HFFc6 (cell line): ENCODE data around the gene TMEM115. TPM values are rescaled to one million over a fixed set of nuclear protein-coding genes. Genes with fewer than 3 reads are reported as not detected.

Experiments used
- DNase-seq: peaks from one replicate; pipeline ENCODE4 v3.0.0-alpha.2; 2018
- H3K27ac Mint-ChIP-seq: 2 replicates; pipeline ENCODE4 v1.8.0; 2020; ENCODE audit warnings: mild to moderate bottlenecking, mixed read lengths
- H3K27me3 Mint-ChIP-seq: 2 replicates; pipeline ENCODE4 v1.8.0; 2021; ENCODE audit warnings: mild to moderate bottlenecking, moderate library complexity, mixed read lengths; ENCODE audit not compliant: insufficient read depth
- H3K36me3 Mint-ChIP-seq: 2 replicates; pipeline ENCODE4 v1.8.0; 2021; ENCODE audit warnings: low read depth, mixed read lengths
- H3K4me1 Mint-ChIP-seq: 2 replicates; pipeline ENCODE4 v1.8.0; 2020; ENCODE audit warnings: low read depth, mixed read lengths
- H3K4me3 Mint-ChIP-seq: 2 replicates; pipeline ENCODE4 v1.8.0; 2020; ENCODE audit warnings: mild to moderate bottlenecking, moderate library complexity, mixed read lengths
- H3K9me3 Mint-ChIP-seq: 2 replicates; pipeline ENCODE4 v1.8.0; 2020; ENCODE audit warnings: mild to moderate bottlenecking, mixed read lengths
- total RNA-seq, 6 experiments: library from RNA; stranded (reverse); fragmentation: NEBNext Ultra II Directional; extraction: Animal tissue kit (Norgen Biotek cat#: 25700); gene quantifications; 2 replicates in 1 of 6; 3 replicates in 5 of 6; pipeline ENCODE4 v1.2.3, GENCODE V29; 2021
- TF ChIP-seq, protein P1 (sequence below): fragments of 200-600 bp; sonication (generic); IDR thresholded peaks from 2 replicates; pipeline ENCODE4 v1.5.0; 2021; ENCODE audit warnings: antibody characterized with exemption, mild to moderate bottlenecking

Gene TMEM115
- total RNA-seq, 6 experiments from 2014 or later: 51.7 to 65.7 (median 54.4) TPM

DNA sequence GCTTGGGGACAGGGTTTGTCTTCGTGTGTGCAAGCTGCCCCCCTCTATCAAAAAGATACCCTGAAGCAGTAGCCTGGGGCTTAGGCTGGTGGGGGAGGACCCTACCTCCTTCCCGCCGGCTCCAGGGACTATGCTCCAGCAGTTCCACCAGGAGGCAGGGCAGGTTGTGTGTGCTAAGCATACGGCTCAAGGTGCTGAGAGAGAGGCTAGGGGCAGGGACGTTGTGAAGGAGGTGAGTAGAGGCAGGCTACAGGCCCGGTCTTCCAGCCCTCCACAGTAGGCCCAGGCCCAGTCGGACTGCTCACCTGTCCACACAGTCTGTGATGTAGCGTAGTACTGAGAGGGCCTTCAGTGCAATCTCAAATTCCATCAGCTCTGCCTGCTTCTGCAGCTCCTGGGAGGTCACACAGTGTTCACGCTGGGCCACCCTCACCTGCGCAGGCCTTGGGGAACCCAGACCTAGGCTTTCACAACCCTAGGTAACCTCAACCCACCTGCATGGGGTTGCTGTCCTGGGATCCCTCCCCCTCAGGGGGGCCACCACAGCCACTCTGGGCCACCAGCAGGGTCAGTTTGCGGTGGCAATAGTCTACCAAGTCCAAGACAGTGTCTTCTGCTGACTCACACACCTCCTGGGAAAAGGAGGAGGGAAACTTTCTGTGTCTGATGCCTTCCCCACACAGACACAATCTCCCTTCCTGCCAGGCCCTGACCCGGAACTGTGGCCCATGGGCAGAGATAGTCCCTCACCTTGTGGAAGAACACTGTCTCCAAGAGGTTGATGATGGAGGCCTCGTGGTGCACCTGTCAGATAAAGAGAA, 16.3 kb downstream of the TMEM115 start:
- H3K27me3 Mint-ChIP-seq: peaks cover 6% of the 10 kb centered on the region

DNA sequence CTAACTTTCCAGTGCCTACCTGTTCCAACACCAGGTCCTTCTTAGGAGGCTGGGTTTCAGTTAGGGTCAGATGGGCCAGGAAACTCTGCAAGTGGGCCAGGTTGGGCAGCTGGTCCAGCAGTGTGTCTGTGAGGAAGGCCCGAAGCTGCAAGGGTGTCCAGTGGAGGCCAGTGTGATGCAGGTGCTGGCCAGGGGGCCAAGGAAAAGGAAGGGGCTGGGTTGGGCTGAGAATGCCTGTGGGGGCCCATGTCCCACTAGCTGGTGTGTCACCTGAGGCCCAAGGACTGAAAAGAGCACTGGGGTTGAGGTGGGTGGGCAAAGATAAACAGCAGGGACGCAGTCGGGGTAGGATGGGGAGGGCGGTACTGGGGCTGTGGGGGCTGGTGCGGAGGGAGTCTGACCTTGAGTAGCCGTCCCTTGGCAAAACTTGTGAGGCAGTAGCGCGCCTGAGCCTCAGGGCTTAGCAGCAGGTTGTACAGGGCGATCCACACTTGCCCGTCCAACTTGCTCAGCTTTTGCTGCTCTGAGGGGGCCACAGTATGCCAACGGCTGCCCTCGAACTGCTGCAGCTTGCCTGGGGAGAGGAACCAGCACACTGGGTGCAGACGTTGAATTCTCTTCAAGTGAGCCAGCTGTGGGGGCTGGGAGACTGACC, 17.2 kb downstream of the TMEM115 start:
- TF ChIP-seq, protein P1, sequence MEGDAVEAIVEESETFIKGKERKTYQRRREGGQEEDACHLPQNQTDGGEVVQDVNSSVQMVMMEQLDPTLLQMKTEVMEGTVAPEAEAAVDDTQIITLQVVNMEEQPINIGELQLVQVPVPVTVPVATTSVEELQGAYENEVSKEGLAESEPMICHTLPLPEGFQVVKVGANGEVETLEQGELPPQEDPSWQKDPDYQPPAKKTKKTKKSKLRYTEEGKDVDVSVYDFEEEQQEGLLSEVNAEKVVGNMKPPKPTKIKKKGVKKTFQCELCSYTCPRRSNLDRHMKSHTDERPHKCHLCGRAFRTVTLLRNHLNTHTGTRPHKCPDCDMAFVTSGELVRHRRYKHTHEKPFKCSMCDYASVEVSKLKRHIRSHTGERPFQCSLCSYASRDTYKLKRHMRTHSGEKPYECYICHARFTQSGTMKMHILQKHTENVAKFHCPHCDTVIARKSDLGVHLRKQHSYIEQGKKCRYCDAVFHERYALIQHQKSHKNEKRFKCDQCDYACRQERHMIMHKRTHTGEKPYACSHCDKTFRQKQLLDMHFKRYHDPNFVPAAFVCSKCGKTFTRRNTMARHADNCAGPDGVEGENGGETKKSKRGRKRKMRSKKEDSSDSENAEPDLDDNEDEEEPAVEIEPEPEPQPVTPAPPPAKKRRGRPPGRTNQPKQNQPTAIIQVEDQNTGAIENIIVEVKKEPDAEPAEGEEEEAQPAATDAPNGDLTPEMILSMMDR: no peak
- peaks cover 6% of the 10 kb centered on the region for H3K27me3 Mint-ChIP-seq
- peaks cover 16% of the 10 kb centered on the region for H3K36me3 Mint-ChIP-seq
- no peak for DNase-seq
- H3K4me3 Mint-ChIP-seq: peak overlapping the region; percentile 96; the same call in 1 of the 2 replicates
- no peak overlapping the region for H3K27ac Mint-ChIP-seq
- H3K9me3 Mint-ChIP-seq: no peaks in the 10 kb centered on the region
- H3K4me1 Mint-ChIP-seq: peaks cover 37% of the 10 kb centered on the region

More for the DNA sequence above, 16.3 kb downstream of the TMEM115 start:
- H3K36me3 Mint-ChIP-seq: peaks cover 16% of the 10 kb centered on the region
- H3K9me3 Mint-ChIP-seq: no peaks in the 10 kb centered on the region
- no peak for DNase-seq
- TF ChIP-seq, protein P1: peak; percentile 27; the same call in 1 of the 2 replicates
- H3K27ac Mint-ChIP-seq: no peak overlapping the region
- no peak overlapping the region for H3K4me3 Mint-ChIP-seq
- peaks cover 41% of the 10 kb centered on the region for H3K4me1 Mint-ChIP-seq

DNA sequence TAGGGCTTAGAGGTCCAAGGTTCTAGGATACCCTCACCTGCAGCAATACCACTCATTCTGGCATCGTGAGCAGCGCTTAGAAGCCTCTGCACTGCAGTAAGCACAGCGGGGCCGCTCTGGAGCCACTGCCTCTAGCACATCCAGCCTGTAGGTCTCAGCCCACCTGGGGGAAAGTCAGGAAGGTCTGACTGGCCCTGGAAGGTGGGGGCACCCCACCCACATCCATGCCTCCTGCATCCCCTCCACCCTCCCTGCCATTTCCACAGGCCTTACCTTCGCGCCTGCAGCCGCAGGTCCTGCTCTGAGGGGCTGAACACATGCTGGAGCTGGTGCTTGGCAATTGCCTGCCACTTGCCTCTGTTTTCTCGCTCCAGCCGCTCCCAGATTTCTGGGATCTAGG, 17.8 kb downstream of the TMEM115 start:
- Mint-ChIP-seq H3K4me1 (peaks cover 35% of the 10 kb centered on the region), H3K27ac (no peak overlapping the region), H3K4me3 (peak overlapping the region; percentile 96), H3K9me3 (no peaks in the 10 kb centered on the region), H3K27me3 (peaks cover 5% of the 10 kb centered on the region), H3K36me3 (peaks cover 18% of the 10 kb centered on the region)
- no peak for DNase-seq
- TF ChIP-seq, protein P1: no peak

- H3K36me3 Mint-ChIP-seq: peaks cover 23% of the 10 kb centered on the region
- TF ChIP-seq, protein P1: no peak; the same call in 1 of the 2 replicates
- H3K27me3 Mint-ChIP-seq: peaks cover 4% of the 10 kb centered on the region
- peaks cover 35% of the 10 kb centered on the region for H3K4me1 Mint-ChIP-seq
- H3K27ac Mint-ChIP-seq: peak within 1 kb of the TSS; percentile 95
- peak within 1 kb of the TSS; percentile 96 for H3K4me3 Mint-ChIP-seq
- H3K9me3 Mint-ChIP-seq: no peaks in the 10 kb centered on the region
- peak; percentile 48 for DNase-seq
Observed at GRCh38 chr3:50340448-50341329, 18.6 kb downstream of the TMEM115 start, which contains the start of gene RASSF1. Gene RASSF1 (minus strand): TSS chr3:50340836. CDS start chr3:50340805, 31 bp downstream.

GRCh38 chr3:50340147-50340447, 19.2 kb downstream of the TMEM115 start:
- Mint-ChIP-seq H3K27me3 (peaks cover 4% of the 10 kb centered on the region), H3K27ac (peak overlapping the region; percentile 95), H3K4me1 (peaks cover 41% of the 10 kb centered on the region), H3K9me3 (no peaks in the 10 kb centered on the region), H3K36me3 (peaks cover 26% of the 10 kb centered on the region), H3K4me3 (peak overlapping the region; percentile 96)
- TF ChIP-seq, protein P1: no peak
- no peak for DNase-seq
